ENCODE data around the gene ZNF430.

ZNF430 gene

DNA sequence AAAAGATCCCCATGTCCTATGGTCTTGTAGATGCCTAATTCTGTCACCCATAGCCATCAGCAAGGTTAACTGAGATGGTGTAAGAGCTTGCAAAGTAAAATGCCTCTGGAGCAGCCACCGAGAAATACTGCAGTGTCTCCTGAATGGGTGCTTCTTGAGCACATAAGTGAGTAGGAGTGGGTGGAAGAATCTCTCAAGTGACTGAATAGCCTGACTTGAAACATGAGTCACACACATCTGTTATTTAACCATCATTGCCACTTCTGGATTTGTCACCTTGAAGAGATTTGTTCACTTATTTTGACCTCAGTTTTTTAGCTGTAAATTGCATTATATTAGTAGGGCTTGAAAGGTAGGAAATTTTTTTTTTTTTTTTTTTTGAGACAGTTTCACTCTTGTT is 63.9 kb downstream of the ZNF430 start:
- Histone ChIP-seq H3K4me1 (ENCODE audit: insufficient read depth, low read length) (peaks cover 7% of the 10 kb centered on the region), H3K27me3 (ENCODE audit: insufficient read depth, low read length) (no peaks in the 10 kb centered on the region), H3K4me3 (ENCODE audit: low read length) (no peak overlapping the region), H2AFZ (ENCODE audit: low read depth, low read length) (no peak overlapping the region), H3K9me3 (ENCODE audit: low read length) (peaks cover 14% of the 10 kb centered on the region), H3K36me3 (ENCODE audit: insufficient read depth, low read length) (peaks cover 52% of the 10 kb centered on the region)

DNA sequence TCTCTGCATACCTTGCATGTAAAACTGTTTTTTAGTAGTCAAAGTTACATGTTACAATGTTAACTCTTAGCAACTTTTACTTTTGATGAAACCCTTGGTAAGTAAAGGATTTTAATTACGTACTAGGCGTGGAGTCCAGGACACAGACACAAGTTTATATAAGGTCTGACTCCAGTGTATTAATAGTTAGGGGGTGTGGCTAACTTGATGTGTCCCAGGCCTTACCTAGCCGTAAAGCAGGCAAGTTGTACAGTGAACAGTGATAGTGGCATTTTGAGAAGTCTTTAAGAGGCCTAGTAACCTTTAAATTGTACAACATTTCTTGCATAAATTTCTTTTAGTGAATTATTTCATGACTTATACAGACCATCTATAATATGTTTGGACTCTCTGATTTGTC is 67.4 kb downstream of the ZNF430 start:
- Histone ChIP-seq H3K36me3 (ENCODE audit: insufficient read depth, low read length) (peaks cover 65% of the 10 kb centered on the region), H2AFZ (ENCODE audit: low read depth, low read length) (no peak overlapping the region), H3K27me3 (ENCODE audit: insufficient read depth, low read length) (no peaks in the 10 kb centered on the region), H3K4me3 (ENCODE audit: low read length) (no peak overlapping the region), H3K4me1 (ENCODE audit: insufficient read depth, low read length) (peaks cover 14% of the 10 kb centered on the region), H3K9me3 (ENCODE audit: low read length) (peaks cover 16% of the 10 kb centered on the region)

DNA sequence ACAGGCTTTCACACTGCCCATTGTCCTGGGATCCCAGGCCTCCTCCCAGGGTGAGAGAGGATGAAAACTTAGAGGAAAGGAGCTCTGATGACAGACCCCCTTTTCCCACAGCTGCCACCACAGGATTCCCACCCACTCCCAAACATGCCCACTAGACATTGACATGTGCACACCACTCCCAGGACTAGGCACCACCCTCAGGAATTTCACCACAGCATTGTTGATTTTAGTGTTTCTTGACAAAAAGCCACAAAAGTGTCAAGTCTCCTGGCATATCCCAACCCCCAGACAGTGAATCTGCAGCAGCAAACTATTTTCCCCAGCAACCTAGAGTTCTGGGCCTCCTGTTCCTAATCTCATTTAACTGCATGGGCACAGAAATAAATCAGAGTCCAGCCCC is 71.7 kb downstream of the ZNF430 start:
- H3K27me3 ChIP-seq (ENCODE audit: insufficient read depth, low read length) = no peaks in the 10 kb centered on the region
- peaks cover 59% of the 10 kb centered on the region for H3K36me3 ChIP-seq (ENCODE audit: insufficient read depth, low read length)
- peaks cover 7% of the 10 kb centered on the region for H3K4me1 ChIP-seq (ENCODE audit: insufficient read depth, low read length)
- no peak overlapping the region for H2AFZ ChIP-seq (ENCODE audit: low read depth, low read length)
- peaks cover 6% of the 10 kb centered on the region for H3K9me3 ChIP-seq (ENCODE audit: low read length)
- H3K4me3 ChIP-seq (ENCODE audit: low read length) = no peak overlapping the region

DNA sequence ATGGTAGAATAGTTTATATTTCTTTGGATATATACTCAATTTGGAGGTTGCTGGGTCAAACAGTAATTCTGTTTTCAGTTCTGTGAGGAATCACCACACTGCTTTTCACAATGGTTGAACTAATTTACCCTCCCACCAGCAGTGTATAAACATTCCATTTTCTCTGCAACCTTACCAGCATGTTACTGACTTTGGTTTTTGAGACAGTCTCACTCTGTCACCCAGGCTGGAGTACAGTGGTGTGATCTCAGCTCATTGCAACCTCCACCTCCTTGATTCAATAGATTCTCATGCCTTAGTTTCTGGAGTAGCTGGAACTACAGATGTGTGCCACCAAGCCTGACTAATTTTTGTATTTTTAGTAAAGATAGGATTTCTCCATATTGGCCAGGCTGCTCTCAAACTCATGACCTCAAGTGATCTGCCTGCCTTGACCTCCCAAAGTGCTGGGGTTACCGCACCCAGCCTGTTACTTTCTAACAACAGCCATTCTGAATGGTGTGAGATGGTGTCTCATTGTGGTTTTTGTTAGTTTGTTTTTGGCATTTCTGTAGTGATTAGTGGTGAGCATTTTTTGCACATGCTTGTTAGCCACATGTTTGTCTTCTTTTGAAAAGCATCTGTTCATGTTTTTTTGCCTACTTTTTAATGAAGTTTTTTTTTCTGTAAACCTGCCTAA is 74.0 kb downstream of the ZNF430 start:
- Histone ChIP-seq H3K4me1 (ENCODE audit: insufficient read depth, low read length) (peaks cover 7% of the 10 kb centered on the region), H3K9me3 (ENCODE audit: low read length) (peaks cover 4% of the 10 kb centered on the region), H3K27me3 (ENCODE audit: insufficient read depth, low read length) (no peaks in the 10 kb centered on the region), H3K36me3 (ENCODE audit: insufficient read depth, low read length) (peaks cover 59% of the 10 kb centered on the region), H2AFZ (ENCODE audit: low read depth, low read length) (no peak overlapping the region), H3K4me3 (ENCODE audit: low read length) (no peak overlapping the region)

DNA sequence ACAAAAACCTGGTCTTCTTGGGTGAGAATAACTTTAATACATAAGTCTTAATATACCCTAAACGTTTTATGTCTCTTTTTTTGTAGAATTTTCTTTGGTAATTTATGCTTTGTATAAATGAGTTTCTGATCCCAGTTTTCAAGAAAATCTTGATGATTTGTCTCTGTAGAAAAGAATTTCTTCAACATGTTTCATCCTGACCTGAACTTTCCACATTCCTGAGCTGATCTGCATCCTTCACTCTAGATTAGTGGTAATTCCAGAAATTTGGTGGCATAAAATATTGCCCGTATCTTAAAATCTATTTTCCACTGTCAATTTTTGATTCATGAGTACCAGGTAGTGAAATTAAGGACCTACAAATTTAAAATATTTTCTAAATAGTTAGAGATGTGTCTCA is 77.8 kb downstream of the ZNF430 start:
- Histone ChIP-seq H3K4me1 (ENCODE audit: insufficient read depth, low read length) (no peaks in the 10 kb centered on the region), H3K27me3 (ENCODE audit: insufficient read depth, low read length) (no peaks in the 10 kb centered on the region), H3K9me3 (ENCODE audit: low read length) (peaks cover 4% of the 10 kb centered on the region), H3K36me3 (ENCODE audit: insufficient read depth, low read length) (peaks cover 76% of the 10 kb centered on the region), H3K4me3 (ENCODE audit: low read length) (no peak overlapping the region), H2AFZ (ENCODE audit: low read depth, low read length) (no peak overlapping the region)

DNA sequence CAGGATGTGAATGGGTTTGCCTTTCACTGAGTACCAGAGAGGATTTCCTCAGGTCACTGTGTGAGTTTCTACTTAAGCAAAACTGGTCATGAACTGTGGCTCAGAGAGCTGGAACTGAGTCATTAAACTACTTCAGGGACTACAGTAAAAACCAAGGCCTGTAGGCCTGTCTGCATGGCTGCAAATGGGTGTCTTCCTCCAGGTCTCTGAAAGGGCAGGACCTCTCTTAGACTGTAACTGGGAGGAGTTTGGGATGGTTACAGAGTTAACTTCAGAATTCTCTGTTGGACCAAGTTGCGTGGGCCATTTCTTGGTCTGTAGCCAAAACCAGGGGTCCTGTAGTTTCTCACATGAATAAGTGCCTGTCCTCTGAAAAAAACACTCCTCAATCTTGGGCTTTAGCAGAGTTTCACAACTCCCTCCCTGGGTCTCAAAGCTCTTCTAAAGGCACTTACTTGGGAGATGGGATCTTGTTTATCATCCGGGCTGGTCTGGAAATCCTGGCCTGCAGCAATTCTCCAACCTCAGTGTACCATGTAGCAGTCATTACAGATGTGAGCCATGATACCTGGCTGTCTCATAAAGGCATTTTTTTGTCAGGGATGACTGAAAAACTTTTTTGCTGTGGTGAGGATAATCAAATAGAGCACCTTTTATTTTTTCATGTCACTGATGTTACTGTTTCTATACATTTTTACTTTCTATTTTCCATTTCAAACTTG is 81.2 kb downstream of the ZNF430 start:
- H3K36me3 ChIP-seq (ENCODE audit: insufficient read depth, low read length) = peaks cover 76% of the 10 kb centered on the region

DNA sequence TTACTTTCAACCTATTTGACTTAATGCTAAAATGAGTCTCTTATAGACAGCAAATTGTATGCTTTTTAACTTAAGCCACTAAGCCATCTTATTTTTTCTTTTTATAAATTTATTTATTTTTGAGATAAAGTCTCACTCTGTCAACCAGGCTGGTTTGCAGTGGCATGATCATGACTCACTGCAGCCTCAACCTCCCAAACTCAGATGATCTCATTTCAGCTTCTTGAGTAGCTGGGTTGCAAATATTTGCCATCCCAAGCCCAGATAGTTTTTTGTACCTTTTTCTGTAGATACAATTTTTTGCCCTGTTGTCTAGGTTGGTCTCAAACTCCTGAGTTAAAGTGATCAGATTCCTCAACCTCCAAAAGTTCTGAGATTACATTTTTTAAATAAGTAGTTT is 88.7 kb downstream of the ZNF430 start:
- peaks cover 32% of the 10 kb centered on the region for H3K9me3 ChIP-seq (ENCODE audit: low read length)
- H3K36me3 ChIP-seq (ENCODE audit: insufficient read depth, low read length) = peaks cover 51% of the 10 kb centered on the region
- no peaks in the 10 kb centered on the region for H3K4me1 ChIP-seq (ENCODE audit: insufficient read depth, low read length)
- no peak overlapping the region for H2AFZ ChIP-seq (ENCODE audit: low read depth, low read length)
- H3K4me3 ChIP-seq (ENCODE audit: low read length) = no peak overlapping the region
- no peaks in the 10 kb centered on the region for H3K27me3 ChIP-seq (ENCODE audit: insufficient read depth, low read length)

More for the DNA sequence above, 81.2 kb downstream of the ZNF430 start:
- Histone ChIP-seq H2AFZ (ENCODE audit: low read depth, low read length) (no peak overlapping the region), H3K27me3 (ENCODE audit: insufficient read depth, low read length) (no peaks in the 10 kb centered on the region), H3K4me3 (ENCODE audit: low read length) (no peak overlapping the region), H3K4me1 (ENCODE audit: insufficient read depth, low read length) (no peaks in the 10 kb centered on the region), H3K9me3 (ENCODE audit: low read length) (peaks cover 13% of the 10 kb centered on the region)
